Activated T-helper 17 cell treated with anti-CD3 and anti-CD28 coated beads, Interleukin-2, amount 50 U/mL, for 72 hours (primary cell): ENCODE results near the gene DEPP1. TPM values are rescaled to one million over a fixed set of nuclear protein-coding genes. Genes with fewer than 3 reads are reported as not detected.
"Not testable (repeated sequence)": the region's sequence is repeated elsewhere in the genome, so short reads cannot be mapped to it uniquely, and the experiment has no call there.

Experiments
- ATAC-seq: fragments of 150-1000 bp; cut with Tn5 transposase; replicated peaks from 2 replicates; pipeline ENCODE4 v1.10.0; 2021; ENCODE audit warnings: mild to moderate bottlenecking, moderate library complexity
- H3K27ac Mint-ChIP-seq: one replicate; pipeline ENCODE4 v1.8.0; 2022; ENCODE audit warnings: mixed read lengths
- H3K27me3 Mint-ChIP-seq: one replicate; pipeline ENCODE4 v1.8.0; 2022; ENCODE audit warnings: mixed read lengths
- H3K36me3 Mint-ChIP-seq: one replicate; pipeline ENCODE4 v1.8.0; 2022; ENCODE audit warnings: low read depth, mild to moderate bottlenecking, mixed read lengths
- H3K4me1 Mint-ChIP-seq: one replicate; pipeline ENCODE4 v1.8.0; 2022; ENCODE audit warnings: mixed read lengths
- H3K4me3 Mint-ChIP-seq: one replicate; pipeline ENCODE4 v1.8.0; 2022; ENCODE audit warnings: mild to moderate bottlenecking, mixed read lengths
- H3K9me3 Mint-ChIP-seq: one replicate; pipeline ENCODE4 v1.8.0; 2022; ENCODE audit warnings: mixed read lengths
- total RNA-seq, 2 donors: library from RNA; stranded (reverse); gene quantifications; one replicate each; pipeline ENCODE4 v1.2.3, GENCODE V29; 2022

The DEPP1 gene, protein sequence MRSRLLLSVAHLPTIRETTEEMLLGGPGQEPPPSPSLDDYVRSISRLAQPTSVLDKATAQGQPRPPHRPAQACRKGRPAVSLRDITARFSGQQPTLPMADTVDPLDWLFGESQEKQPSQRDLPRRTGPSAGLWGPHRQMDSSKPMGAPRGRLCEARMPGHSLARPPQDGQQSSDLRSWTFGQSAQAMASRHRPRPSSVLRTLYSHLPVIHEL
- total RNA-seq = 1 to 10 TPM in 1 of 2 donors, under 1 TPM in 1; 0.73 to 2.0 TPM

DNA sequence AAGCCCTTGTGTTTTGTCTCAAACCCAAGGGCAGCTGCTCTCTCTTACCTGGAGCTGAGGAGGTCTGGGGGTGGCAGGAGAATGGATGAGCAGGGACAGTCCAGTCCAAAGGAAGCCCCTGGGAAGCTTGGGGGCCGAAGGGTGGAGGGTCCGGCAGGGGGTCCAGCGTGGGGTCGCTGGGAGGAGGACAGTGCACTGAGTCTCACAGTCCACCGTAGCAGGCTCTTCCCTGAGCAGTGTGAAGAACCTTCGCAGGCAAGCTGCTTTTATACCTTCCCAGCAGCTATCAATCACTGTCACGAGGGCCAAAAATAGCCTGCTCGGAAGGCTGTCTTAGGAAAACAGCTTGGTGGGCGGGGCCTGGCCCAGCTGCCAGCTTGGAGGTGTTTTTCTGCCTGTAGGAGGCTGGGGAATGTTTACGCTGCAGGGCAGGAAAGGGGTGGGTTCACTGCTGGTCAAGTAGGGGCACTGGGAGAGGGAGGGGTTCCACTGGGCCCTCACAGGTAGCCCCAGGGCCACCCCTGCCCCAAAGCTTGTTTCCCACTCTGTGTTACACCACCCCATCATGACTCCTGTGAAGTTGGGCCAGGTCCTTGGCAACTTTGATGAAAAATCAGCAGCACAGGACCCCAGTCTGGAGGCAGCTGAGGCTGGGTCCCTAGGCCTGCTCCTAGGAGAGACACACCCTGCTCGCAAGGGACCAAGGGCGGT, at the start of gene DEPP1:
TSS of gene DEPP1 (minus strand) at position 240 of the 711 bp plus-strand sequence. CDS start 779 bp downstream, outside the sequence.
- no peaks in the 10 kb centered on the region for H3K9me3 Mint-ChIP-seq
- no peaks in the 10 kb centered on the region for H3K4me1 Mint-ChIP-seq
- peaks cover 3% of the 10 kb centered on the region for H3K27me3 Mint-ChIP-seq
- no peak within 1 kb of the TSS for H3K4me3 Mint-ChIP-seq
- no peaks in the 10 kb centered on the region for H3K36me3 Mint-ChIP-seq
- no peak within 1 kb of the TSS for H3K27ac Mint-ChIP-seq
- no peak for ATAC-seq

DNA sequence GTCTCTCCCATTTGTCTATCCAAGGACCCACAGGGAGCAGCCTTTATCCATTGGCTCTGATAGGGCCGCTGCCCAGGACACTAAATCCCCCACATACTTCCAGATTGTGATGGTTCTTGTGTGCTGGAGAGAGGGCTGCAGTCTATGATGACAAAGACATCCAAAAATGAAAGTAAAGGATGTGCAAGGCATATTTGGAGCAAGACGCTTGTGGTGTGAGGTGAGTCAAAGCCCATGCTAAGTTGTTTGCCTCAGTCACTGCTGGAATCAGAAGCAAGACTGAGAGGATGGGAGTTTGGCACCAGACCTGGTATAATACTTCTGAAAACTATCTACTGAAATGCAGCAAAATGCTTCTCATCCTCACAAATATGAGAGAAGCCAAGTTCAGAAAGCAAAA, 44.8 kb upstream of the DEPP1 start:
- H3K4me3 Mint-ChIP-seq = no peak overlapping the region
- H3K36me3 Mint-ChIP-seq = no peaks in the 10 kb centered on the region
- no peak for ATAC-seq
- no peak overlapping the region for H3K27ac Mint-ChIP-seq
- H3K4me1 Mint-ChIP-seq = no peaks in the 10 kb centered on the region
- peaks cover 8% of the 10 kb centered on the region for H3K9me3 Mint-ChIP-seq
- peaks cover 2% of the 10 kb centered on the region for H3K27me3 Mint-ChIP-seq

DNA sequence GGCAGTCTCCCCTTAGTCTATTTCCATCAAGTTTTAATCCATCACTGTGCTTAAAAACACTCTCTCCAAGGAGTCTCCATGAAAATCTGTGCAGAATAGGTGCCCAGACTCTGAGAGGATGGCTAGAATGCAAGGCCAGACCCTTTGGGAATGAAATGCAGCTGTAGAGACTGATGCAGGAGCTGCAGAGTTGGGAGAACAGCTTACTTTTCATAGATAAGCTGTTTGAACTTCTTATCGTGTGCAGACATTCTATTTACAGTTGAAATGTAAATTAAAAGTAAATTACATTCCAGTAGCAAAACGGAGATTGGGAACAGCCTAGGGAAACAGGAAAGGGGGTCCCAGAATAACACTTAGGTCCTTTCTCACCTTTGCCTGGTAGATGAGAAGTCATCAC, 37.0 kb upstream of the DEPP1 start:
- Mint-ChIP-seq H3K27me3 (peaks cover 2% of the 10 kb centered on the region), H3K27ac (no peak overlapping the region), H3K4me1 (no peaks in the 10 kb centered on the region), H3K9me3 (no peaks in the 10 kb centered on the region), H3K4me3 (no peak overlapping the region), H3K36me3 (no peaks in the 10 kb centered on the region)
- ATAC-seq = no peak

DNA sequence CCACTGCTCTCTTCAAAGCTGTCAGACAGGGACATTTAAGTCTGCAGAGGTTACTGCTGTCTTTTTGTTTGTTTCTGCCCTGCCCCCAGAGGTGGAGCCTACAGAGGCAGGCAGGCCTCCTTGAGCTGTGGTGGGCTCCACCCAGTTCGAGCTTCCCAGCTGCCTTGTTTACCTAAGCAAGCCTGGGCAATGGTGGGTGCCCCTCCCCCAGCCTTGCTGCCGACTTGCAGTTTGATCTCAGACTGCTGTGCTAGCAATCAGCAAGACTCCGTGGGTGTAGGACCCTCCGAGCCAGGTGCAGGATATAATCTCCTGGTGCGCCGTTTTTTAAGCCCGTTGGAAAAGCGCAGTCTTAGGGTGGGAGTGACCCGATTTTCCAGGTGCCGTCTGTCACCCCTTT, 35.9 kb upstream of the DEPP1 start:
- H3K27me3 Mint-ChIP-seq, H3K27ac Mint-ChIP-seq, ATAC-seq, H3K4me3 Mint-ChIP-seq, H3K4me1 Mint-ChIP-seq, H3K36me3 Mint-ChIP-seq, H3K9me3 Mint-ChIP-seq: not testable (repeated sequence)

DNA sequence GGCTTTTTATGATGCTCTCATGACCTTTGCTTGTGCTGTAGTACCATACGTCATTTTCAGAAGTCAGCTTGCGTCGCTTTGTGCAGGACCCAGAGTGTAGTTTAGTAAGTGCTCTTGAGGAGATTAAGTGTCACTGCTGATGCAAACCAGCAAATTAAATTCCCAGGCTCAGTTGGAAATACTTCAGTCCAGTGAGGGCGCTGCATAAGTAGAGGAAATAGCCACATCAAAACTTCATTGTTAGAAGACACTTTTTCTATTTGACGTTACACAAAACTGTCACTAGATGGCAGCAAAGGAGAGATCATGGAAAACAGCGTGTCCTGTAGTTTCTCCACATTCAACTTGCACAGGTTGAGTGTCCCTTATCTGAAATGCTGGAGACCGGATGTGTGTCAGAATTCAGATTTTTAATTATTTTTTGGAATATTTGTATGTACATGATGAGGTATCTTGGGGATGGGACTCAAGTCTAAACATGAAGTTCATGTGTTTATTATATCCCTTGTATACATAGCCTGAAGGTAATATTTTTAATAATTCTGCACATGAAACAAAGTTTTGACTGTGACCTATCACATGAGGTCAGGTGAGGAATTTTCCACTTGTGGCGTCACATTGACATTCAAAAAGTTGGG, 30.0 kb upstream of the DEPP1 start:
- Mint-ChIP-seq H3K9me3 (no peaks in the 10 kb centered on the region), H3K27ac (no peak overlapping the region), H3K27me3 (no peaks in the 10 kb centered on the region), H3K4me3 (no peak overlapping the region), H3K4me1 (peaks cover 4% of the 10 kb centered on the region), H3K36me3 (peaks cover 17% of the 10 kb centered on the region)
- ATAC-seq = peak; percentile 72

DNA sequence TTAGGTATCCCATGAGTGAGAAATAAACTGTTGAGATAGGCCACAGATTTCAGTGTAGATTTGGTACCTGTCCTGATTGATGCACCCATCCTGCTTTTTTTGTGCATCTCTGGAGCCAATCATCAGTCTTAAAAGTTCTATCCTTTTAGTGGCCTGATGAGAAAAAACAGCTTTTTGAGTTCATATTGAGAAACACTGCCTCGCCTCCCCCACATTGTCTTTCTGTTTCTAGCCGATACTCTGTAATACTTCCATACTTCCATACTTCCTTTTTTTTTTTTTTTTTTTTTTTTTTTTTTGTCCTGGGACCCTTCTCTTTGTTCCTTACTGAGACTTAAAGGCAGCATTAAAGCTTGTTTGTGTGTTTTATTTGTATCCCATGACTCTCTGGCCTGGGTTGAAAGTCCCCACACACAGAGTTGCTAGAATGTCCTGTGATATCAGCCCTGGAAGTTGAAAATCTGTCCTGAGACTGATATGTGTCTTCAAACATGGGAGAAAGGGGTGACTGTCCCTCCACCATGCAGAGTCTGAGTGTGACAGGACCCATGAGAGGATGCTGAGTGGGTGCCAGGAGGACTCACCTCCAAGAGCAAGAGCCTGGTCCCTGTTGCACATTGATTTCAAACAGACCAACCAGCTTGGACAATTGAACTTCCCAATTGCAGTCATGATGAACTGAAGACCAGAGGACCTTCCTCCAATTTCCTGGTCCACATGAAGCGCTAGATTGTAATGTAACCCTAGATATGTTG, 27.8 kb upstream of the DEPP1 start:
- H3K36me3 Mint-ChIP-seq = peaks cover 32% of the 10 kb centered on the region
- no peak overlapping the region for H3K27ac Mint-ChIP-seq
- H3K4me1 Mint-ChIP-seq = peaks cover 7% of the 10 kb centered on the region
- no peak for ATAC-seq
- H3K9me3 Mint-ChIP-seq = no peaks in the 10 kb centered on the region
- H3K27me3 Mint-ChIP-seq = no peaks in the 10 kb centered on the region
- H3K4me3 Mint-ChIP-seq = no peak overlapping the region

DNA sequence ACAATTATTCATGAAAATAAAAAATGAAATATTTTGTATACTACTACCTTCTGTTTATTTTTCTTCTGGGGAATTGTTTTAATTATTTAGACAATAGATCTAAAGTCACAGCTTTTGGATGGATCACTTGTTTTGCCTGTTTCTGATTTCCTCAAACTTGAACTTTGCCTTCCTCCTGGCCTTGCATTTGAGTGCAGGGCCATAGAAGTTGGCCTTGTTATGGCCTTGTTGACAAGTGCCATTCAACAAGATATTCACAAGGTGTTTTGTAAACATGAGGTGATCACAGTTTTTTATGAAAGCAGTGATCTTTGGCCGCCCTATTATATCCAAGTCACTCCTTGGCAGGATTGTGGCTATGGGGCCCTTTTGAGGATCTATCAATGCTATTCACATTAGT, 26.7 kb upstream of the DEPP1 start:
- Mint-ChIP-seq H3K36me3 (peaks cover 32% of the 10 kb centered on the region), H3K27me3 (no peaks in the 10 kb centered on the region), H3K27ac (no peak overlapping the region), H3K4me3 (no peak overlapping the region), H3K9me3 (no peaks in the 10 kb centered on the region), H3K4me1 (peaks cover 7% of the 10 kb centered on the region)
- ATAC-seq = no peak

DNA sequence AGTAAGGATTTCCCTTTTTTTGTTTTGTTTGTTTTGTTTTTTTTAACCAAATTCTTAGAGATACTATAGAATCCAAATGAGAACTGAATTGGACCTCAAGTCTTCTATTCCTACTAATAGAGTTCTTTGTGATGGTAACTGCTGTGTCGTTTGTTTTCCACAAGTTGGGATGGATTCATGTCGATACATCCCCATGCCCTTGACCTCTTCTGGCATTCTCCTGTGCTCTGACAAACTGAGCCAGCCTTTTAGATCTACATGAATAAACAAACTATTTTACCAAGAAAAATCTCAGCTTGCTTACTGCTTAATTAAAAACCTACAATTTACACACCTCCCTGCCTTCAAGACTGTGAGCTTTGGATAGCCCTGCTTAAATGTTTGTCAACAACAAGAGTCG, 26.1 kb upstream of the DEPP1 start:
- H3K27ac Mint-ChIP-seq = no peak overlapping the region
- peaks cover 38% of the 10 kb centered on the region for H3K36me3 Mint-ChIP-seq
- H3K9me3 Mint-ChIP-seq = peaks cover 6% of the 10 kb centered on the region
- ATAC-seq = no peak
- peaks cover 13% of the 10 kb centered on the region for H3K4me1 Mint-ChIP-seq
- H3K27me3 Mint-ChIP-seq = no peaks in the 10 kb centered on the region
- no peak overlapping the region for H3K4me3 Mint-ChIP-seq

DNA sequence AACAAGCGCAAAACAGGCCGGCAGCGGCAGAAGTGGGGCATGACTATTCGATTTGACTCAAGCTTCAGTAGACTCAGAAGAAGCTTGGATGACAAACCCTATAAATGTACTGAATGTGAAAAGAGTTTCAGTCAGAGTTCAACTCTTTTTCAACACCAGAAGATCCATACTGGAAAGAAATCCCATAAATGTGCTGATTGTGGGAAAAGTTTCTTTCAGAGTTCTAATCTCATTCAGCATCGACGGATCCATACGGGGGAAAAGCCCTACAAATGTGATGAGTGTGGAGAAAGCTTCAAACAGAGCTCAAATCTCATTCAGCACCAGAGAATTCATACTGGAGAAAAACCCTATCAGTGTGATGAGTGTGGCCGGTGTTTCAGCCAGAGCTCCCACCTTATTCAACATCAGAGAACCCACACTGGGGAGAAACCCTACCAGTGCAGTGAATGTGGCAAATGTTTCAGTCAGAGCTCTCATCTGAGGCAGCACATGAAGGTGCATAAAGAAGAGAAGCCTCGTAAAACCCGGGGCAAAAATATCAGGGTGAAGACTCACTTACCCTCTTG, 24.9 kb upstream of the DEPP1 start:
- Mint-ChIP-seq H3K27me3 (no peaks in the 10 kb centered on the region), H3K4me3 (peak overlapping the region; percentile 89), H3K36me3 (peaks cover 39% of the 10 kb centered on the region), H3K4me1 (peaks cover 14% of the 10 kb centered on the region), H3K9me3 (peaks cover 7% of the 10 kb centered on the region), H3K27ac (no peak overlapping the region)
- no peak for ATAC-seq

DNA sequence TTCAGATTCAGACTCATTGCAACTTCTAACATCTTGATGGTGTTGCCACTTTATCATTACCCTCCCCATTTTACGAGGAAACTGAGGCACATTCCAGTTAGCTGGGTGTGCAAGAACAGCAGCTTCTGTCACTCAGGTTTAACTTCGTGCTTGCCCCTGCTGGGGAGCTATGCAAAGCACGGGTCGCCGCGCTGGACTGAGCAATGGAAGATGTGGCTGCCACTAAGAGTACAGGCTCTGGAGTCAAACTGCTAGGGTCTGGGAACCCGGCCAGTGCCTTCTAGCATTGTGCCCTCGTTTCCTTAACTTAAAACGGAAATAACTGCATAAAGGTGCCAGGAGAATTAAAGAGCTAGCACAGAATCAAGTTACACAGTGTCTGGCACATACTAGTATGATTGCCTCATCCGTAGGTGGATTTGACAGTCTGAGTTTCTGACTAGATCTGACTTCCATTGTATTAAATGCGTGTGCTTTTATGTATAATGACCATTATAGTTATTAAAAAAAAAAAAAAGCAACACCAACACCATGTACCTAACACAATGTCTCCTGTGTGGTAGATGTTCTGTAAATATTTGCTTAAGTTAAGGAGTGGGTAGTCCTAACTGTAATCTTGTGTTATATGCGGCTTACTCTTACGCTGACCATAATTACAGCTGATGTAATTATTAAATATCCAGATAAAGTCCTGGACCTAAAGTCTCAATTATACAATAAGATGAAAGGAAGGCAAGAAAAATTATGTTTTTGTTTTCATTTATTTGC, 23.0 kb upstream of the DEPP1 start:
- H3K9me3 Mint-ChIP-seq = peaks cover 7% of the 10 kb centered on the region
- peaks cover 14% of the 10 kb centered on the region for H3K4me1 Mint-ChIP-seq
- peak; percentile 81 for ATAC-seq
- H3K27ac Mint-ChIP-seq = peak overlapping the region; percentile 85
- H3K36me3 Mint-ChIP-seq = peaks cover 39% of the 10 kb centered on the region
- no peaks in the 10 kb centered on the region for H3K27me3 Mint-ChIP-seq
- peak overlapping the region; percentile 89 for H3K4me3 Mint-ChIP-seq

DNA sequence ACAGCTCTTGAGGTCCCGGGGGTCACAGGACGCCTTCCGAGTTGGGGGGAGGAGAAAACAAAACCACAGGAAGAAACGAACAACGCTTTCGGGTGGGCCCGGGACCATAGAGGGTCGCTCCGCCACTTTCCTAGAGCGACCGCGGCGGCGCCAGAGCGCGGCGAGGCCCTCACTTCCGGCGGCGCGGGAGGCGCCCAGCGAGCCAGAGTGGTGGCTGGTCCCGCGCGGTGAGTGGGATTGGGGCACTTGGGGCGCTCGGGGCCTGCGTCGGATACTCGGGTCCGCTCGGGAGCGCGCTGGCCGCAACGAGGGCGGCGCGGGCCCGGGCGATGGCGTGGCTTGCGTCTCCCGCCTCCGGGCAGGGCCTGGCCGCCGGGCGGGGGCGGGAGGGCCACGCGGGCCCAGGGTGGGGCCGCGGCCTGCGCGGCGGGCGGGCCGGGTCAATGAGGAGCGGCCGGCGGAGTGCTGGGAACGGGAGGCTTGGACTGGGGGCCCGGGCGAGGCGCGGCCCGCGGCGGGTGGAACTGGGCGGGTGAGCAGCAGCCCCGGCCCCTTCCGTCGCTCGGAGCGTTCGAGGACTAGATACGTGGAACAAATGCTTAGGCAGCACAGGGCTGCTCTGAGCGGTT, 22.3 kb upstream of the DEPP1 start, which contains the start of gene ZNF22:
TSS of gene ZNF22 (plus strand) at position 172 of the 629 bp plus-strand sequence. CDS start 2,446 bp downstream, outside the sequence.
- H3K36me3 Mint-ChIP-seq = peaks cover 39% of the 10 kb centered on the region
- peaks cover 7% of the 10 kb centered on the region for H3K9me3 Mint-ChIP-seq
- peak within 1 kb of the TSS; percentile 89 for H3K4me3 Mint-ChIP-seq
- H3K4me1 Mint-ChIP-seq = peaks cover 14% of the 10 kb centered on the region
- ATAC-seq = peak; percentile 76
- H3K27ac Mint-ChIP-seq = peak within 1 kb of the TSS; percentile 92
- H3K27me3 Mint-ChIP-seq = no peaks in the 10 kb centered on the region

DNA sequence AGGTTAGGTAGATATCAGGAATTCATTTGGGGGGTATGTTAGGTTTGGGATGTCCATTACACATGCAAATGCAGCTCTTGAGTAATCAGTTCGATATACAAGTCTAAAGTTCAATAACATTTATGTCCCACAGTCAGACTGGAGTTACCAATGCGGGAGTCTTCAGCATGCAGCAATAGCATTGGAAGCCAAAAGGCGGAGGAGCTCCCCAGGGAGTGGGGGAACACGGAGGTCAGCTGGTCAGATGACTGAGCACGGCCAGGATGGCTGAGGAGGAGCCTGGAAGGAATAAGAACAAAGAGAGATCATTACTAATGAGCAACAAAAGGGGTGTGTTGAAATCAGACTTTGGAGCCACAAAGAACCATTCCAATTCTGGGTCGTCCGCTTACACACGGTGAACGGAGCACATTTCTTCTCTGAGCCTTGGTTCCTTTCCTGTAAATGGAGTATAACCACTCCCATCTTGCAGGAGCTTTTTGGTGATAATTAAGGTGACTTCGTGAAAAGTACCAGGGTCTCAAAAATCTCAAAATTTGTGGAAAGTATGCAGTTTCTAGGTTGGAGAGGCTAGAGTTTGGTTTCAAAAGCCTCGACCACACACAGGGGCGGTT, 21.6 kb upstream of the DEPP1 start:
- Mint-ChIP-seq H3K27me3 (no peaks in the 10 kb centered on the region), H3K4me1 (peaks cover 18% of the 10 kb centered on the region), H3K27ac (peak overlapping the region; percentile 92), H3K9me3 (peaks cover 7% of the 10 kb centered on the region), H3K36me3 (peaks cover 38% of the 10 kb centered on the region), H3K4me3 (peak overlapping the region; percentile 89)
- no peak for ATAC-seq

DNA sequence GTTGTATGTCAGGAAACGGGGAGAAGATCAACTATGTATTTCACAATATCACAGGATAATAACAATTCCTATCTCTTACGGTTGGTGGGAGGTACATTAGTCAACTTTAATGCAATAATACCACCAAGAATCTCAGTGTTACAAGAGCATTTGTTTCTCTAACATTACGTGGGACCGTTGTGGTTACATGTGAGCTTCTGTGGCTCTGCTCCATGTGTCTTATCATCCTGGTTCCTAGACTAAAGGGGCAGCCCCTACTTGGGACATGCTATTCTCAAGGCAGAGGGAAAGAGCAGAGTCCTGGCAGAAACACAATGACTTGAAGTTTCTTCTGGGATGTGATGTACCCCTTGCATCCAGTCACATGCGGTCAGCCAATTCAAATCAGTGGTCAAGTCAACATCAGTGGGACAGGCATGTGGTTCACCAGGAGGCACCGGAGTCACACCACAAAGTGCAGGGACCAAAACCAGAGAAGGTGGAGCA, 19.6 kb upstream of the DEPP1 start:
- no peak for ATAC-seq
- Mint-ChIP-seq H3K4me3 (no peak overlapping the region), H3K36me3 (peaks cover 17% of the 10 kb centered on the region), H3K27ac (no peak overlapping the region), H3K4me1 (peaks cover 15% of the 10 kb centered on the region), H3K27me3 (no peaks in the 10 kb centered on the region), H3K9me3 (peaks cover 7% of the 10 kb centered on the region)
